Gastrocnemius medialis (tissue), 4 donors: ENCODE data around the gene PMVK. TPM values are rescaled to one million over a fixed set of nuclear protein-coding genes. Genes with fewer than 3 reads are reported as not detected.

ENCODE experiments used
- ATAC-seq, 2 donors: fragments of 150-250 bp; one replicate each; pipeline ENCODE4 v1.9.1; 2016
- DNase-seq, 2 donors: peaks; one replicate each; pipeline ENCODE4 v3.0.0-alpha.2; 2019
- H3K27ac ChIP-seq, 4 donors: fragments of 200-600 bp; sonication (generic); 1 replicate in 1 of 4; 2 replicates in 3 of 4; pipeline ENCODE4 v1.5.1; 2016 to 2018; ENCODE audit warnings: mild to moderate bottlenecking in 2 of 4, moderate library complexity in 1 of 4
- H3K27me3 ChIP-seq, 3 donors: fragments of 200-600 bp; sonication (generic) in 2 of 3; 1 replicate in 1 of 3; 2 replicates in 2 of 3; pipeline versions ENCODE4 v1.5.1 to v1.6.0; 2016 to 2019; ENCODE audit warnings: mild to moderate bottlenecking in 1 of 3, moderate library complexity in 1 of 3
- H3K36me3 ChIP-seq, 2 donors: fragments of 200-600 bp; sonication (generic) in 1 of 2; one replicate each; pipeline ENCODE4 v1.5.1; 2017 to 2018
- H3K4me1 ChIP-seq, 2 donors: fragments of 200-600 bp; sonication (generic) in 1 of 2; one replicate each; pipeline ENCODE4 v1.5.1; 2016 to 2017; ENCODE audit warnings: mild to moderate bottlenecking in 2 of 2
- H3K4me3 ChIP-seq, 4 donors: fragments of 200-600 bp; sonication (generic) in 3 of 4; 1 replicate in 1 of 4; 2 replicates in 3 of 4; pipeline ENCODE4 v1.5.1; 2016 to 2019; ENCODE audit warnings: mild to moderate bottlenecking in 2 of 4
- H3K9me3 ChIP-seq, 3 donors: fragments of 200-600 bp; sonication (generic) in 2 of 3; 1 replicate in 1 of 3; 2 replicates in 2 of 3; pipeline ENCODE4 v1.5.1; 2016 to 2019
- CTCF ChIP-seq, 5 experiments: fragments of 450-650 bp in 3 of 5; fragments of 200-600 bp in 2 of 5; sonication (generic) in 2 of 5; IDR thresholded peaks in 4 of 5; conservative IDR thresholded peaks in 1 of 5; 1 replicate in 4 of 5; 2 replicates in 1 of 5; pipeline ENCODE4 v1.5.1; 2016 to 2019; ENCODE audit warnings: antibody characterized with exemption in 5 of 5, mild to moderate bottlenecking in 3 of 5, moderate library complexity in 3 of 5
- POLR2A ChIP-seq, 2 donors: fragments of 450-650 bp; IDR thresholded peaks; one replicate each; pipeline ENCODE4 v1.6.1; 2017; ENCODE audit warnings: antibody characterized with exemption in 2 of 2, mild to moderate bottlenecking in 2 of 2, moderate library complexity in 2 of 2
- in situ Hi-C, 4 donors: fragments of 200-750 bp; cut with MboI; loops; one replicate each; pipeline versions ENCODE4 v1.15.0 to v1.8.0; 2017; ENCODE audit warnings: low sequenced_read_pairs in 4 of 4
- intact Hi-C: fragments of 100-400 bp; cut with DNase I; formaldehyde crosslinking; loops from one replicate; pipeline ENCODE4 v1.15.1; 2023; ENCODE audit warnings: low total_unique reads
- total RNA-seq, 4 donors: library from RNA; depleted of rRNA; stranded (reverse); fragments of >200 nt; gene quantifications; one replicate each; pipeline versions ENCODE4 v1.1.0 to v1.2.3, GENCODE V29; 2016

Gene PMVK
- total RNA-seq, 4 donors from 2014 or later = 4.6 to 7.6 (median 6.1) TPM

- no peaks in the 10 kb centered on the region for H3K9me3 ChIP-seq
- peaks cover 51 to 54% of the 10 kb centered on the region in 2 donors for H3K4me1 ChIP-seq
- peak overlapping the region; percentile 93 to 96 (median 95) for H3K27ac ChIP-seq
- intact Hi-C loops = loop anchor here (5.0 kb wide), 2 partner anchors 81 to 116 kb away; partner anchors contain the start of gene ADAM15
- ATAC-seq = no peak
- H3K27me3 ChIP-seq = no peaks in the 10 kb centered on the region
- DNase-seq = peak; percentile 57 to 74
- TF ChIP-seq CTCF (IDR thresholded peaks at IDR 0.05 in 4 of 5, conservative IDR thresholded peaks at IDR 0.05 in 1 of 5) = no peak
- no peak for TF ChIP-seq POLR2A (IDR thresholded peaks at IDR 0.05)
- peaks cover 0 to 21% of the 10 kb centered on the region in 2 donors for H3K36me3 ChIP-seq
- in situ Hi-C loops = loop anchor here in 1 of 4 donors (25.0 kb wide), 1 partner anchor 91 kb away; the partner anchor contains the start of genes ADAM15 and EFNA4
- peak overlapping the region; percentile 45 to 64 (median 52) for H3K4me3 ChIP-seq
Observed at GRCh38 chr1:154971341-154971998, 35.0 kb upstream of the PMVK start.

- Histone ChIP-seq H3K4me3 (peak within 1 kb of the TSS; percentile 45 to 64 (median 52)), H3K4me1 (peaks cover 44 to 47% of the 10 kb centered on the region in 2 donors), H3K9me3 (no peaks in the 10 kb centered on the region), H3K36me3 (peaks cover 0 to 27% of the 10 kb centered on the region in 2 donors), H3K27me3 (no peaks in the 10 kb centered on the region), H3K27ac (peak within 1 kb of the TSS; percentile 93 to 96 (median 95))
- TF ChIP-seq POLR2A (IDR thresholded peaks at IDR 0.05) = peak; percentile 85 to 89
- no peak for TF ChIP-seq CTCF (IDR thresholded peaks at IDR 0.05 in 4 of 5, conservative IDR thresholded peaks at IDR 0.05 in 1 of 5)
- peak; percentile 93 to 95 for DNase-seq
- ATAC-seq = peak; percentile 52 to 53
- in situ Hi-C loops (loop anchor here in 1 of 4 donors (25.0 kb wide), 1 partner anchor 92 kb away; the partner anchor contains the start of genes ADAM15 and EFNA4), intact Hi-C loops (loop anchor here (5.0 kb wide), 2 partner anchors 82 to 117 kb away; partner anchors contain the start of gene ADAM15)
Observed at GRCh38 chr1:154970631-154971340, 34.3 kb upstream of the PMVK start, which contains the start of gene SHC1. TSS of gene SHC1 (minus strand) at chr1:154970747. CDS start at chr1:154970526, 221 bp downstream.

GRCh38 chr1:154969860-154970452, 33.4 kb upstream of the PMVK start:
- Histone ChIP-seq H3K36me3 (peaks cover 0 to 36% of the 10 kb centered on the region in 2 donors), H3K27me3 (no peaks in the 10 kb centered on the region), H3K27ac (peak overlapping the region; percentile 93 to 96 (median 95)), H3K4me3 (peak overlapping the region; percentile 45 to 64 (median 52)), H3K4me1 (peaks cover 38 to 42% of the 10 kb centered on the region in 2 donors), H3K9me3 (no peaks in the 10 kb centered on the region)
- in situ Hi-C loops = loop anchor here in 3 of 4 donors (10.0 to 25.0 kb wide), 2 partner anchors 45 to 92 kb away; partner anchors contain the start of genes ADAM15 (in 1 of the 3) and EFNA4 (in 1 of the 3)
- ATAC-seq = no peak
- intact Hi-C loops = loop anchor here (5.0 kb wide), 2 partner anchors 82 to 117 kb away; partner anchors contain the start of gene ADAM15
- no peak for TF ChIP-seq POLR2A (IDR thresholded peaks at IDR 0.05)
- TF ChIP-seq CTCF (IDR thresholded peaks at IDR 0.05 in 4 of 5, conservative IDR thresholded peaks at IDR 0.05 in 1 of 5) = no peak
- peak in 1 of 2 donors; percentile 43 for DNase-seq

GRCh38 chr1:154969246-154969645, 32.7 kb upstream of the PMVK start:
- intact Hi-C loops (no loop called here), in situ Hi-C loops (loop anchor here in 3 of 4 donors (10.0 to 25.0 kb wide), 2 partner anchors 46 to 93 kb away; partner anchors contain the start of genes ADAM15 (in 1 of the 3) and EFNA4 (in 1 of the 3))
- Histone ChIP-seq H3K4me1 (peaks cover 38 to 39% of the 10 kb centered on the region in 2 donors), H3K36me3 (peaks cover 0 to 43% of the 10 kb centered on the region in 2 donors), H3K4me3 (peak overlapping the region in 2 of 4 donors; percentile 45 to 54), H3K27me3 (no peaks in the 10 kb centered on the region), H3K9me3 (no peaks in the 10 kb centered on the region), H3K27ac (peak overlapping the region; percentile 93 to 96 (median 95))
- TF ChIP-seq CTCF (IDR thresholded peaks at IDR 0.05 in 4 of 5, conservative IDR thresholded peaks at IDR 0.05 in 1 of 5) (no peak), POLR2A (IDR thresholded peaks at IDR 0.05) (no peak)
- no peak for ATAC-seq
- no peak for DNase-seq
